Measurements from ENCODE around the gene RIT2. TPM values are rescaled to one million over a fixed set of nuclear protein-coding genes. Genes with fewer than 3 reads are reported as not detected.

RIT2 gene
- total RNA-seq (2022) (not detected in 2 replicates), Bru-seq, nascent RNA (percentile 0 among the genes with signal in this experiment), BruChase-seq, experiment 1, labeled RNA remaining after a 6-hour chase (percentile 0 among the genes with signal in this experiment), BruChase-seq, experiment 2, labeled RNA remaining after a 2-hour chase (percentile 0 among the genes with signal in this experiment)
- long read RNA-seq, result 0 reads

DNA sequence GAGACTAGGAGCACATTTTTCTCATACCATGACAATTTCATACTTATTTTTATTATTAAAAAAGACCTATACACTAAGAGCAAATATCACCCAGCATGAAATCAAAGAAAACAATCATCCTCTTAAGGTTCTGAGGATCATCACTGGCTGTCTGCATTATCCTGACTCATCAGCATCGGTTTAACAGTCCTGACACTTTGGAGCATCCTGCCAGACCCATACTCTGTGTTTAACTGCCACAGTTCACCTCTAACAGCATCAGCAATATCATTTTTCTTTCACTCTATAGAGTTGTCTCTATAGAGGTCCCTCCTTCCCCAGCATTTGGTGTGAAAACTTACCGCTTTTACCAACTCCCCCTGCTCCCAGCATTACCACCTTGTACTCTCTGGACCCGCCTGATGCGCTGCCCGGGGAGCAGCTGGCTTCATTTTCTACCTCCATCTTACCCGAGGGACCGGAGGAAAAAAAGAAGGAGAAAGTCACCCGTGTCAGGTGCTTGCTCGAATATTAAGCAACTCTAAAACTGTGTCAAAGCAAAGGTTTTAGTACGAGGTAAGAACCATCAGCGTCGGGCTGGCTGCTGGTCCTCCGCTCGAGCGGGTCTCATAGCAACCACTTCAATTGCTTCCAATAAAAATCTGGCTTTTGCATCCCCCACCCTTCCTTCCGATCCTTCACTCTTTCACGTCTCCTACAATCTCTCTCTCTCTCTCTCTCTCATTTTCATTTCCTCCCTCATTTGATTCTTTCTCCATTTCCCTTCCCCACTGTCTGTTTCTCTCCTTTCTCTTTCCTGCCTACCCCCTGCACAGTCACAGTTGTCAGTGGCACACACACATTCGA, at the start of gene RIT2:
TSS of gene RIT2 (minus strand) at position 610 of the 846 bp plus-strand sequence.
- Mint-ChIP-seq H3K27me3 (ENCODE audit: insufficient read depth, unreplicated experiment) (no peaks in the 10 kb centered on the region), H3K27ac (ENCODE audit: low read depth, unreplicated experiment) (no peak within 1 kb of the TSS), H3K4me3 (ENCODE audit: unreplicated experiment) (no peak within 1 kb of the TSS), H3K4me1 (ENCODE audit: insufficient read depth, unreplicated experiment) (no peaks in the 10 kb centered on the region), H3K9me3 (ENCODE audit: unreplicated experiment) (no peaks in the 10 kb centered on the region), H3K36me3 (ENCODE audit: insufficient read depth, unreplicated experiment) (no peaks in the 10 kb centered on the region)
- no peak for DNase-seq (ENCODE audit: unreplicated experiment)
- intact Hi-C loops (cut with micrococcal nuclease), result no loop called here
- no TSS peak for BruUV-seq (replicated peaks)
- POLR2A ChIA-PET, result no interaction called here
- TF ChIP-seq, protein P1, sequence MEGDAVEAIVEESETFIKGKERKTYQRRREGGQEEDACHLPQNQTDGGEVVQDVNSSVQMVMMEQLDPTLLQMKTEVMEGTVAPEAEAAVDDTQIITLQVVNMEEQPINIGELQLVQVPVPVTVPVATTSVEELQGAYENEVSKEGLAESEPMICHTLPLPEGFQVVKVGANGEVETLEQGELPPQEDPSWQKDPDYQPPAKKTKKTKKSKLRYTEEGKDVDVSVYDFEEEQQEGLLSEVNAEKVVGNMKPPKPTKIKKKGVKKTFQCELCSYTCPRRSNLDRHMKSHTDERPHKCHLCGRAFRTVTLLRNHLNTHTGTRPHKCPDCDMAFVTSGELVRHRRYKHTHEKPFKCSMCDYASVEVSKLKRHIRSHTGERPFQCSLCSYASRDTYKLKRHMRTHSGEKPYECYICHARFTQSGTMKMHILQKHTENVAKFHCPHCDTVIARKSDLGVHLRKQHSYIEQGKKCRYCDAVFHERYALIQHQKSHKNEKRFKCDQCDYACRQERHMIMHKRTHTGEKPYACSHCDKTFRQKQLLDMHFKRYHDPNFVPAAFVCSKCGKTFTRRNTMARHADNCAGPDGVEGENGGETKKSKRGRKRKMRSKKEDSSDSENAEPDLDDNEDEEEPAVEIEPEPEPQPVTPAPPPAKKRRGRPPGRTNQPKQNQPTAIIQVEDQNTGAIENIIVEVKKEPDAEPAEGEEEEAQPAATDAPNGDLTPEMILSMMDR (IDR thresholded peaks at IDR 0.05; ENCODE audit: unreplicated experiment), result no peak
- CTCF ChIA-PET, result no interaction called here

DNA sequence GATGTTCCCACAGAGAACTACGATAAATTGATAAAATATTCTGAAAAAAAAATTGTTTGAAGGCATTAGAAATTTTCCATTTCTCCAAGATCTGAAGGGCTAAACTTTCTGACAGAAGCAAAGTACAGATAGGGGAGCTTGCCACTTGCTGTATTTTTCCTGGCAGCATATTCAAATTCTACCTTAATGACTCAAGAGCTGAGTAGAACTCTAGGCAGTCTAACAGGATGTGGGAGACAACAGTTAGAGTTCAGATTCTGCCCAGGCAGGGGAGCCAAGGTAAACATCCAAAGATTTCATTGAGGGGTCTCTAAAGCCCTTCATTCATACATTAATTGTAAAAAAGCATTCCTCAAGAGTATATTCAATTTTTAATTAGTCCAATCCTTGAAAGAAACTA, 46.0 kb upstream of the RIT2 start:
- H3K36me3 Mint-ChIP-seq (ENCODE audit: insufficient read depth, unreplicated experiment), result no peaks in the 10 kb centered on the region
- peak; percentile 50 for DNase-seq (ENCODE audit: unreplicated experiment)
- intact Hi-C loops (cut with micrococcal nuclease), result no loop called here
- BruUV-seq (replicated peaks), result no TSS peak
- POLR2A ChIA-PET, result no interaction called here
- CTCF ChIA-PET, result no interaction called here
- H3K27ac Mint-ChIP-seq (ENCODE audit: low read depth, unreplicated experiment), result peak overlapping the region; percentile 83
- peaks cover 2% of the 10 kb centered on the region for H3K9me3 Mint-ChIP-seq (ENCODE audit: unreplicated experiment)
- peaks cover 24% of the 10 kb centered on the region for H3K4me1 Mint-ChIP-seq (ENCODE audit: insufficient read depth, unreplicated experiment)
- H3K4me3 Mint-ChIP-seq (ENCODE audit: unreplicated experiment), result peak overlapping the region; percentile 3
- TF ChIP-seq, protein P1 (IDR thresholded peaks at IDR 0.05; ENCODE audit: unreplicated experiment), result no peak
- no peaks in the 10 kb centered on the region for H3K27me3 Mint-ChIP-seq (ENCODE audit: insufficient read depth, unreplicated experiment)

DNA sequence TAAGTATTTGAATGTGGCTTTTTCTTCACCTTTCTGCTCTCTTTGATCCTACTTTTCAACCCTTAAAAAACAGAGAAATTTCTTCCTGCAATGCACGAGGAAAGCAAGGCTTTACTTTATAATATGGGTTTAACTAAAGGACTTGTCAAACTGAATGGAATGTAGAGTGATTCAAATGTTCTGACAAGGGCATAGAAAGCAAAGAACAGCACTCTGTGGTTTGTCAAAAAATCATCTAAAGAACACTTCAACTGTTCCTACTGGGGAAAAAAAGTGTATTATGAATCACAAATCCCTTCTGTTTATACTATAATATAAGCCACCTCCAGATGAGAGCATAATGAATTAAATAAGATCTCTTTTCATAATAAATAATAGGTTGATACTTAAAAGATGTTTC, 45.0 kb upstream of the RIT2 start:
- no peaks in the 10 kb centered on the region for H3K9me3 Mint-ChIP-seq (ENCODE audit: unreplicated experiment)
- intact Hi-C loops (cut with micrococcal nuclease), result no loop called here
- H3K27ac Mint-ChIP-seq (ENCODE audit: low read depth, unreplicated experiment), result peak overlapping the region; percentile 61
- POLR2A ChIA-PET, result no interaction called here
- TF ChIP-seq, protein P1 (IDR thresholded peaks at IDR 0.05; ENCODE audit: unreplicated experiment), result no peak
- CTCF ChIA-PET, result no interaction called here
- no peaks in the 10 kb centered on the region for H3K27me3 Mint-ChIP-seq (ENCODE audit: insufficient read depth, unreplicated experiment)
- peak overlapping the region; percentile 10 for H3K4me3 Mint-ChIP-seq (ENCODE audit: unreplicated experiment)
- H3K36me3 Mint-ChIP-seq (ENCODE audit: insufficient read depth, unreplicated experiment), result no peaks in the 10 kb centered on the region
- peaks cover 24% of the 10 kb centered on the region for H3K4me1 Mint-ChIP-seq (ENCODE audit: insufficient read depth, unreplicated experiment)
- DNase-seq (ENCODE audit: unreplicated experiment), result peak; percentile 7
- BruUV-seq (replicated peaks), result no TSS peak

DNA sequence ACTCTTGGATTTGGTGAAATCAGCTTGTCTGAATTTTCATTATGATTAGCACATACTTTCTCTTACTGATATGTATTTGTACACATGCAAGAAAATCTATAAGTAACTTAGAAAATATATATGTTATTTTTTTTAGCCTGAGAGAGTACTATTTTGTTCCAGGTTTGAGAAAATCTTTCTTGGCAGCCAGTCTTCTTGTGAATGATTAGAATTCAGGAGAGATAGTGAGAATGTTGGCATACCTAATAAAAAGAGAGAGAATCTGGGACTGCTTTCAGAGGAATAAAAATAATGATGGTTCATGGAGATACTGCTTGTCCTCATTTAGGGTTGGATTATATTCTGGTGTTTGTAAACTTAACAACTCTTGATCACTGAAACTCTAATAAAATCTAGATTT, 44.4 kb upstream of the RIT2 start:
- intact Hi-C loops (cut with micrococcal nuclease), result no loop called here
- peak overlapping the region; percentile 61 for H3K27ac Mint-ChIP-seq (ENCODE audit: low read depth, unreplicated experiment)
- BruUV-seq (replicated peaks), result no TSS peak
- no peak for DNase-seq (ENCODE audit: unreplicated experiment)
- H3K27me3 Mint-ChIP-seq (ENCODE audit: insufficient read depth, unreplicated experiment), result no peaks in the 10 kb centered on the region
- peak overlapping the region; percentile 10 for H3K4me3 Mint-ChIP-seq (ENCODE audit: unreplicated experiment)
- CTCF ChIA-PET, result interaction anchor here (0.6 to 0.7 kb wide), 2 partner anchors 68 to 1045 kb away, joined by 3 to 6 read pairs; no protein-coding TSS in a partner anchor
- TF ChIP-seq, protein P1 (IDR thresholded peaks at IDR 0.05; ENCODE audit: unreplicated experiment), result no peak
- peaks cover 24% of the 10 kb centered on the region for H3K4me1 Mint-ChIP-seq (ENCODE audit: insufficient read depth, unreplicated experiment)
- H3K9me3 Mint-ChIP-seq (ENCODE audit: unreplicated experiment), result no peaks in the 10 kb centered on the region
- POLR2A ChIA-PET, result no interaction called here
- no peaks in the 10 kb centered on the region for H3K36me3 Mint-ChIP-seq (ENCODE audit: insufficient read depth, unreplicated experiment)
